GM13977 (cell line): Measurements from ENCODE around the gene DSE.

ENCODE experiments used
- DNase-seq: peaks from one replicate; pipeline ENCODE4 v3.0.0; 2012; ENCODE audit warnings: low spot score
- CTCF ChIP-seq: IDR thresholded peaks from 2 replicates; pipeline ENCODE4 v1.5.1; 2012; ENCODE audit warnings: mild to moderate bottlenecking, control low read depth; ENCODE audit not compliant: insufficient read depth; ENCODE audit errors: extremely low read depth, missing control alignments
- in situ Hi-C: fragments of 300-500 bp; cut with MboI; formaldehyde crosslinking; loops from one replicate; pipeline ENCODE4 v1.12.0; 2022; ENCODE audit warnings: low sequenced_read_pairs, low pct_unique_long_range_greater_than_20kb, mixed read lengths, inconsistent platforms; ENCODE audit not compliant: unreplicated experiment

The DSE gene

DNA sequence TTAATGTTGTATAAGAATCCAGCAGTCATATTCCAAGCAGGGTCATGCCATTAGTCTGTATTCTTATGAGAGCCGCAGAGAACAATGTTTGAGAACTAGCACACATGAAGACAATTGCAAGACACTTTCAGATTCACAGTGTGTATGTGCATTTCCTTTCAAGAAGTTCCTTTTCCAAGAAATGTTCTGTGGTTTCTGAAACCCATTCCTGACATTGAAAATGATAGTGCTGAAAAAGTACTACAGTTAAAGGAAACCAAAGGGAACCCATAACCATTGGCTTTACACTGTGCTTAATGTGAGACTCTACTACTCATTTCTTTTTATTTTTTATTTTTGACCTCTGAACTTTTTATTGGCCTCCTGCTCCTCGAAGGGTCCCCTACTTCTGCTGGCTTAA, 86.2 kb downstream of the DSE start:
- no peak for DNase-seq
- in situ Hi-C loops = no loop called here
- TF ChIP-seq CTCF = no peak

DNA sequence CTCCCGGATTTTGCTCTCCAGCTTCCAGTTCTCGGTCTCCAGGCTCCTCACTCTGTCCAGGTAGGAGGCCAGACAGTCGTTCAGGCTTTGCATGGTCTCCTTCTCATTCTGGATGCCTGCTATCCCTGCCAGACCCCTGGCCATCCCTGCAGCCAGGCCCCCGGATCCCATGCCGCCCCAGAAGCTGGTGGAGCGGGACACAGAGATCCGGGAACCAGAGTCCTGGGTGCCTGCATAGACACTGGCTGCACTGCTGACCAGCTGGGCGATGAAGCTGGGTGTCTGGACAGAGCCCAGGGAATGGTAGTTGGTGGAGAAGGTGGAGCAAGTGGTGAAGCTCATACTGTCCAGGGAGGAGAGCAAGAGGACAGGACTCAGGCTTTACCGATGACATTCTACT, 87.5 kb downstream of the DSE start:
- in situ Hi-C loops = no loop called here
- no peak for DNase-seq

DNA sequence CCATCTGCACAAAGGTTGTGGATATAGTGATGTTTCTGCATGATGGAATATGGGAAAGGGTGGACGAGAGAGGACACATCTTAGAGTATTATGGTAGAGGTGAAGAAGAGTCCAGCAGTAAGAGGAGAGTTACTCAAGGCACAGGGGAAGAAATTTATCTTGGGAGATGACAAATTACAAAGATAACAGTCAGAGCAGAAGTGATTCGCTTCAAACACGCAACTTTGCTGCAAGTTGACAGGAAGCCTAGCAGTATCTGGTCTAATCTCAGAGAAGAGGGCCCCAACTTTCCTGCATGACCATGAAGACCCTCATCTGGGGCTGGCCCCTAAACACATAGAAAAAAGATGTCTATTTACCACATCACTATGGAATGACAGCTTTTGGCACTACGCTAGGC, 89.2 kb downstream of the DSE start:
- DNase-seq = no peak
- in situ Hi-C loops = no loop called here
- no peak for TF ChIP-seq CTCF

More for the DNA sequence above, 87.5 kb downstream of the DSE start:
- no peak for TF ChIP-seq CTCF

- no peak for DNase-seq
- in situ Hi-C loops = no loop called here
- no peak for TF ChIP-seq CTCF
Observed at GRCh38 chr6:116461331-116461931, 90.7 kb downstream of the DSE start, which contains the start of gene CALHM6. Gene CALHM6 (plus strand): TSS chr6:116461375. CDS start chr6:116461930, 555 bp downstream.

- no peak for TF ChIP-seq CTCF
- DNase-seq = peak; percentile 80
- in situ Hi-C loops = no loop called here
Observed at GRCh38 chr6:116461932-116462885, 91.5 kb downstream of the DSE start.

- DNase-seq = no peak
- in situ Hi-C loops = no loop called here
- TF ChIP-seq CTCF = no peak
Observed at GRCh38 chr6:116463301-116463700, 92.6 kb downstream of the DSE start.
